ENCODE results near the gene SMO.

Gene SMO

GRCh38 chr7:129187681-129188371 is 607 bp upstream of the SMO start:
- peak overlapping the region; percentile 89 to 90 for H3K4me3 Mint-ChIP-seq
- DNase-seq (no peak), ATAC-seq (replicated peaks) (peak in 1 of 2 donors; percentile 10)
- H3K36me3 Mint-ChIP-seq, result peaks cover 5% of the 10 kb centered on the region in 2 donors
- no peak overlapping the region for H3K27ac Mint-ChIP-seq
- H3K9me3 Mint-ChIP-seq, result no peaks in the 10 kb centered on the region
- H3K27me3 Mint-ChIP-seq, result peaks cover 25 to 29% of the 10 kb centered on the region in 2 donors
- H3K4me1 Mint-ChIP-seq, result peaks cover 20 to 35% of the 10 kb centered on the region in 2 donors

DNA sequence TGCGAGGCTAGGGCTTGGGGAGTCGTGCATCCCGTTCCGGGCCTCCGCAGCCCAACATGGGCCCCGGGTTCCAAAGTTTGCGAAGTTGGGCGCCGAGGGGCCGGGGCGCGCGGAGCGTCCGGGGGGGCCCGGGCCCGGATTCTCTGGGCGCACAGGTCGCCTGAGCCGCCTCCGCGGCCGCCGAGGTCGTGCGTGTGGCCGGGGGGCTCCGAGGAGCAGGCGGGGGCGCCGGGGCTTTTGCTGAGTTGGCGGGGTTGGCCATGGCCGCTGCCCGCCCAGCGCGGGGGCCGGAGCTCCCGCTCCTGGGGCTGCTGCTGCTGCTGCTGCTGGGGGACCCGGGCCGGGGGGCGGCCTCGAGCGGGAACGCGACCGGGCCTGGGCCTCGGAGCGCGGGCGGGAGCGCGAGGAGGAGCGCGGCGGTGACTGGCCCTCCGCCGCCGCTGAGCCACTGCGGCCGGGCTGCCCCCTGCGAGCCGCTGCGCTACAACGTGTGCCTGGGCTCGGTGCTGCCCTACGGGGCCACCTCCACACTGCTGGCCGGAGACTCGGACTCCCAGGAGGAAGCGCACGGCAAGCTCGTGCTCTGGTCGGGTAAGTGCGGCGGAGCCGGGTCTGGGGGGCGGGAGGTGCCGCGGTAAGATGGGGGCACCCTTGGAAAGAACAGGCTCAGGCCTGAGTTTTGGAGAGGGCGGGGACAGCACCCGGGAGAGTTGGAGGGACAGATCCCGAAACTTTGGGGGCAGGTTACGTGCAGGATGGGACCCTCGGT is 643 bp downstream of the SMO start:
- Mint-ChIP-seq H3K27me3 (peaks cover 25 to 29% of the 10 kb centered on the region in 2 donors), H3K4me1 (peaks cover 20 to 35% of the 10 kb centered on the region in 2 donors)
- no peak for DNase-seq

DNA sequence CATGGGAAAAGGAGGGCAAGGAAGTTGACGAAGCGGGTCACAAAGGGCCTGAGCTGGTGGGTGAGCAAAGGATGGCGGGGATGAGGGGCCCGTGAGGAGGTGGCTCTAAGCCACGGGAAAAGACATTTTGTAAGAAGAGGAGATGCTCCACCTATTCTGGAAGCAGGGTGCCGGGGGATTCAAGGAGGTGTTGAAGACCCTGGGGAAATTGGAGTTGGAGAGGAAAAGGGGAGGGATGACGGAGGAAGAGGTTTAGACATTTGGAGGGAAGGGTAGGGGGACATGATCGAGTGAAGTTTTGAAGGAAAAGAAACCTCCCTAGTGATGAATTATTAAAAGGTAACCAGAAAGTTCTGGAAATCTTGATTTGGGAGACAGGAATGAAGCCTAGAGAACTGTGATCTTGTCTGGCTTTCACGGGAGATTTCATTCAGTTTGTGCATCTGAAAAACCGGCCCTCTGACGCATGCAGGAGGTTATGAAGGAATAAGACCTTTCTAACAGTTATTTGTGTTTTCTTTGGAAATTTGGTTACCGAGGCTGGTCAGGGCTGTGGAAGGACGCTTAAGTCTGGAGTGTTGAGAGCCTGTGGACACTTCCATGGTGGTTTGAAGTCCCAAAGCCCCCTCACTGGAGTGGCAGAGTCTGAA is 1.4 kb downstream of the SMO start:
- ATAC-seq (replicated peaks), result no peak
- Mint-ChIP-seq H3K27ac (peak overlapping the region; percentile 83), H3K9me3 (no peaks in the 10 kb centered on the region), H3K4me1 (peaks cover 20 to 35% of the 10 kb centered on the region in 2 donors), H3K27me3 (peaks cover 25 to 29% of the 10 kb centered on the region in 2 donors), H3K4me3 (peak overlapping the region; percentile 81 to 83), H3K36me3 (peaks cover 5% of the 10 kb centered on the region in 2 donors)
- DNase-seq, result no peak

More for the DNA sequence above, 643 bp downstream of the SMO start:
- Mint-ChIP-seq H3K9me3 (no peaks in the 10 kb centered on the region), H3K36me3 (peaks cover 5% of the 10 kb centered on the region in 2 donors), H3K27ac (peak overlapping the region; percentile 83), H3K4me3 (peak overlapping the region; percentile 89 to 90)
- peak; percentile 55 for ATAC-seq (replicated peaks)

DNA sequence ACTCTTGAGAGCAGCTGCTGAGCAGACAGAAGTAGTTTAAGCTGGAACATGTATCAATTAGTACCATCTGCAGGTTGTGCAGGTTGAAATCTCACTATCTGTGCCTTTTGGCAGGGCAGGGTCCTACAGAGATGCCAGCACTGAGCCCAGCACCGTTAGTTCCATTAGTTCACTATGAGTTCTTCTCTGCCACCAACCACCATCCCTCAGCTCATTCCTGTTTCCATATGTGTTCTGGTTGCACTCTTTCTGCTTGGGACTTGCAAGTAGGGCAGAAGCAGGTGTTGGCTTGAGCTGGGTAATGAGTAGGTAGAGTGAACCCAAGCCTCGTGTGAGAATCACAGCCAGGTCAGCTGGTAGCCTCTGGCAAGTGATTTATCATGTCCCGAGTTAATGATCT is 2.8 kb downstream of the SMO start:
- Mint-ChIP-seq H3K4me1 (peaks cover 16 to 33% of the 10 kb centered on the region in 2 donors), H3K9me3 (no peaks in the 10 kb centered on the region), H3K36me3 (peaks cover 5% of the 10 kb centered on the region in 2 donors), H3K27ac (no peak overlapping the region), H3K27me3 (peaks cover 25 to 29% of the 10 kb centered on the region in 2 donors), H3K4me3 (no peak overlapping the region)
- no peak for DNase-seq
- ATAC-seq (replicated peaks), result no peak

DNA sequence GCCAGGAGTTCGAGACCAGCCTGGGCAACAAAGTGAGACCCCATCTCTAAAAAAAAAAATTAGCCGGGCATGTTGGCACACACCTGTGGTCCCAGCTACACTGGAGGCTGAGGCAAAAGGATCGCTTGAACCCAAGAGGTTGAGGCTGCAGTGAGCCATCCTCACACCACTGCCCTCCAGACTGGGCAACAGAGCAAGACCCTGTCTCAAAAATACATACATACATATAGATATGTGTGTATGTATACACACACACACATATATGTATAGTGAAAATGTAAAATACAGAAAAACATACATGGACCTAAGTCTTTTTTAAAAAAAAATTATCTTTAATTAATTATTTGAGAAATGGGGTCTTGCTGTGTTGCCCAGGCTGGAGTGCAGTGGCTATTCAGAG is 5.5 kb downstream of the SMO start:
- H3K27me3 Mint-ChIP-seq, result peaks cover 20 to 23% of the 10 kb centered on the region in 2 donors
- peaks cover 4 to 5% of the 10 kb centered on the region in 2 donors for H3K36me3 Mint-ChIP-seq
- no peaks in the 10 kb centered on the region for H3K9me3 Mint-ChIP-seq
- H3K27ac Mint-ChIP-seq, result no peak overlapping the region
- H3K4me3 Mint-ChIP-seq, result no peak overlapping the region
- no peak for ATAC-seq (replicated peaks)
- DNase-seq, result no peak
- peaks cover 9 to 18% of the 10 kb centered on the region in 2 donors for H3K4me1 Mint-ChIP-seq

- ATAC-seq (replicated peaks), result no peak
- H3K4me1 Mint-ChIP-seq, result peaks cover 2 to 9% of the 10 kb centered on the region in 2 donors
- H3K27ac Mint-ChIP-seq, result no peak overlapping the region
- no peaks in the 10 kb centered on the region for H3K27me3 Mint-ChIP-seq
- H3K4me3 Mint-ChIP-seq, result no peak overlapping the region
- no peaks in the 10 kb centered on the region for H3K36me3 Mint-ChIP-seq
- no peaks in the 10 kb centered on the region for H3K9me3 Mint-ChIP-seq
- DNase-seq, result no peak
Observed at GRCh38 chr7:129197771-129198170, 9.3 kb downstream of the SMO start.

DNA sequence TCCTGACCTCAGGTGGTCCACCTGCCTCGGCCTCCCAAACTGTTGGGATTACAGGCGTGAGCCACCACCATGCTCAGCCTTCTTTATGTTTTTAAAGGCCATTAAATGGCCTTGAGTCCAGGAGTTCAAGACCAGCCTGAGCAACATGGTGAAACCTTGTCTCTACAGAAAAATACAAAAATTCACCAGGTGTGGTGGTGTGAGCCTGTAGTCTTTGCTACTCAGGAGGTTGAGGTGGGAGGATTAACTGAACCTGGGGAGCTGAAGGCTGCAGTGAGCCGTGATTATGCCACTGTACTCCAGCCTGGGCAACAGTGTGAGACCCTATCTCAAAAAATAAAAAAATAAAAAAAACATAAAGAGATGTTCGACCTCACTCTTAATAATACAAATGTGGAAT is 11.0 kb downstream of the SMO start:
- ATAC-seq (replicated peaks), result no peak
- no peak overlapping the region for H3K27ac Mint-ChIP-seq
- DNase-seq, result no peak
- no peaks in the 10 kb centered on the region for H3K9me3 Mint-ChIP-seq
- H3K36me3 Mint-ChIP-seq, result no peaks in the 10 kb centered on the region
- H3K4me3 Mint-ChIP-seq, result no peak overlapping the region
- H3K4me1 Mint-ChIP-seq, result peaks cover 4 to 9% of the 10 kb centered on the region in 2 donors
- no peaks in the 10 kb centered on the region for H3K27me3 Mint-ChIP-seq

- Mint-ChIP-seq H3K9me3 (no peaks in the 10 kb centered on the region), H3K4me3 (no peak overlapping the region), H3K27me3 (no peaks in the 10 kb centered on the region), H3K36me3 (no peaks in the 10 kb centered on the region), H3K27ac (no peak overlapping the region), H3K4me1 (peaks cover 4 to 9% of the 10 kb centered on the region in 2 donors)
- DNase-seq (no peak), ATAC-seq (replicated peaks) (no peak)
Observed at GRCh38 chr7:129202058-129202777, 13.8 kb downstream of the SMO start.

GRCh38 chr7:129203050-129203741 is 14.8 kb downstream of the SMO start:
- no peaks in the 10 kb centered on the region for H3K9me3 Mint-ChIP-seq
- no peak overlapping the region for H3K27ac Mint-ChIP-seq
- peaks cover 3% of the 10 kb centered on the region in 2 donors for H3K4me1 Mint-ChIP-seq
- H3K27me3 Mint-ChIP-seq, result no peaks in the 10 kb centered on the region
- DNase-seq, result no peak
- no peak overlapping the region for H3K4me3 Mint-ChIP-seq
- ATAC-seq (replicated peaks), result no peak
- H3K36me3 Mint-ChIP-seq, result no peaks in the 10 kb centered on the region

GRCh38 chr7:129205126-129205818 is 16.8 kb downstream of the SMO start:
- peaks cover 2 to 3% of the 10 kb centered on the region in 2 donors for H3K4me1 Mint-ChIP-seq
- H3K4me3 Mint-ChIP-seq, result no peak overlapping the region
- no peaks in the 10 kb centered on the region for H3K9me3 Mint-ChIP-seq
- no peak overlapping the region for H3K27ac Mint-ChIP-seq
- ATAC-seq (replicated peaks) (peak in 1 of 2 donors; percentile 56), DNase-seq (no peak)
- H3K36me3 Mint-ChIP-seq, result no peaks in the 10 kb centered on the region
- no peaks in the 10 kb centered on the region for H3K27me3 Mint-ChIP-seq

GRCh38 chr7:129205987-129206785 is 17.8 kb downstream of the SMO start:
- no peak overlapping the region for H3K4me3 Mint-ChIP-seq
- H3K36me3 Mint-ChIP-seq, result no peaks in the 10 kb centered on the region
- ATAC-seq (replicated peaks) (no peak), DNase-seq (no peak)
- no peak overlapping the region for H3K27ac Mint-ChIP-seq
- H3K4me1 Mint-ChIP-seq, result peaks cover 5 to 6% of the 10 kb centered on the region in 2 donors
- H3K27me3 Mint-ChIP-seq, result no peaks in the 10 kb centered on the region
- no peaks in the 10 kb centered on the region for H3K9me3 Mint-ChIP-seq

- Mint-ChIP-seq H3K27ac (no peak overlapping the region), H3K36me3 (no peaks in the 10 kb centered on the region), H3K4me1 (peaks cover 4 to 6% of the 10 kb centered on the region in 2 donors), H3K9me3 (no peaks in the 10 kb centered on the region), H3K27me3 (no peaks in the 10 kb centered on the region), H3K4me3 (no peak overlapping the region)
- no peak for ATAC-seq (replicated peaks)
- no peak for DNase-seq
Observed at GRCh38 chr7:129208667-129209066, 20.2 kb downstream of the SMO start.

All from stimulated activated naive B cell treated with anti-CD40 and anti-IgM and Interleukin-4, amounts not matched to agents 10 μg/mL and 1 μg/mL and 100 μg/mL, for 72 hours (primary cell).